ENCODE measurements around the gene ALOXE3.

DNA sequence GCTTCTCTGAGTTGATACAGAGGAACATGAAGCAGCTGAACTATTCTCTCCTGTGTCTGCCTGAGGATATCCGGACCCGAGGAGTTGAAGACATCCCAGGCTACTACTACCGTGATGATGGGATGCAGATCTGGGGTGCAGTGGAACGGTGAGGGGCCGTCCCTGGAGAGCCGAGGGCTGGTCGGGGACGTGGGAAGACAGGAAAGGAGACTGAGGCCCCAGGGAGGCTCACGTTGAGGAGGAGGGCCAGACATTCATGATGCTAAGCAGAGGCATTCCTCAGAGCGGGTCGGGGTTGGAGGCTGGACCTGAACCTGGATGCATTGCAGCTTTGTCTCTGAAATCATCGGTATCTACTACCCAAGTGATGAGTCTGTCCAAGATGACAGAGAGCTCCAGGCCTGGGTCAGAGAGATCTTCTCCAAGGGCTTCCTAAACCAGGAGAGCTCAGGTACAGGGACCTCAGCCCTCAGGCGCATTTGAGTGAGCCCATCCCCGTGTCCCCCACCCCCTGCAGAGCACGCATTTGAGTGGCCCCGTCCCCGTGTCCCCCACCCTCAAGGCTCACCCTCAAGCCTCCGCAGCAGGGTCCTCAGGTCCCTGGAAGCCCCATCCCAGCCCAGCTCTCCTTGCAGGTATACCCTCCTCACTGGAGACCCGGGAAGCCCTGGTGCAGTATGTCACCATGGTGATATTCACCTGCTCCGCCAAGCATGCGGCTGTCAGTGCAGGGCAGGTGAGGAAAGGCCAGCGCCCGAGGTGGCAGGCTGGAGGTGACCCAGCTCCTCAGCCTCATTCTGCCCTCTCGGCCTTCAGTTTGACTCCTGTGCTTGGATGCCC is 71.2 kb downstream of the ALOXE3 start:
- TF ChIP-seq, protein P1, sequence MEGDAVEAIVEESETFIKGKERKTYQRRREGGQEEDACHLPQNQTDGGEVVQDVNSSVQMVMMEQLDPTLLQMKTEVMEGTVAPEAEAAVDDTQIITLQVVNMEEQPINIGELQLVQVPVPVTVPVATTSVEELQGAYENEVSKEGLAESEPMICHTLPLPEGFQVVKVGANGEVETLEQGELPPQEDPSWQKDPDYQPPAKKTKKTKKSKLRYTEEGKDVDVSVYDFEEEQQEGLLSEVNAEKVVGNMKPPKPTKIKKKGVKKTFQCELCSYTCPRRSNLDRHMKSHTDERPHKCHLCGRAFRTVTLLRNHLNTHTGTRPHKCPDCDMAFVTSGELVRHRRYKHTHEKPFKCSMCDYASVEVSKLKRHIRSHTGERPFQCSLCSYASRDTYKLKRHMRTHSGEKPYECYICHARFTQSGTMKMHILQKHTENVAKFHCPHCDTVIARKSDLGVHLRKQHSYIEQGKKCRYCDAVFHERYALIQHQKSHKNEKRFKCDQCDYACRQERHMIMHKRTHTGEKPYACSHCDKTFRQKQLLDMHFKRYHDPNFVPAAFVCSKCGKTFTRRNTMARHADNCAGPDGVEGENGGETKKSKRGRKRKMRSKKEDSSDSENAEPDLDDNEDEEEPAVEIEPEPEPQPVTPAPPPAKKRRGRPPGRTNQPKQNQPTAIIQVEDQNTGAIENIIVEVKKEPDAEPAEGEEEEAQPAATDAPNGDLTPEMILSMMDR (IDR thresholded peaks at IDR 0.05) = no peak
- TF ChIP-seq POLR2AphosphoS5 (IDR thresholded peaks at IDR 0.05) = no peak
- no peak for TF ChIP-seq EP300 (IDR thresholded peaks at IDR 0.05)
- TF ChIP-seq POLR2A (IDR thresholded peaks at IDR 0.05) = no peak

All from stomach (tissue), 4 donors.